ENCODE data around the gene CHTF8. TPM values are rescaled to one million over a fixed set of nuclear protein-coding genes. Genes with fewer than 3 reads are reported as not detected.

Gene CHTF8
- total RNA-seq, 1 donor from 2014 or later: 43.2 TPM

DNA sequence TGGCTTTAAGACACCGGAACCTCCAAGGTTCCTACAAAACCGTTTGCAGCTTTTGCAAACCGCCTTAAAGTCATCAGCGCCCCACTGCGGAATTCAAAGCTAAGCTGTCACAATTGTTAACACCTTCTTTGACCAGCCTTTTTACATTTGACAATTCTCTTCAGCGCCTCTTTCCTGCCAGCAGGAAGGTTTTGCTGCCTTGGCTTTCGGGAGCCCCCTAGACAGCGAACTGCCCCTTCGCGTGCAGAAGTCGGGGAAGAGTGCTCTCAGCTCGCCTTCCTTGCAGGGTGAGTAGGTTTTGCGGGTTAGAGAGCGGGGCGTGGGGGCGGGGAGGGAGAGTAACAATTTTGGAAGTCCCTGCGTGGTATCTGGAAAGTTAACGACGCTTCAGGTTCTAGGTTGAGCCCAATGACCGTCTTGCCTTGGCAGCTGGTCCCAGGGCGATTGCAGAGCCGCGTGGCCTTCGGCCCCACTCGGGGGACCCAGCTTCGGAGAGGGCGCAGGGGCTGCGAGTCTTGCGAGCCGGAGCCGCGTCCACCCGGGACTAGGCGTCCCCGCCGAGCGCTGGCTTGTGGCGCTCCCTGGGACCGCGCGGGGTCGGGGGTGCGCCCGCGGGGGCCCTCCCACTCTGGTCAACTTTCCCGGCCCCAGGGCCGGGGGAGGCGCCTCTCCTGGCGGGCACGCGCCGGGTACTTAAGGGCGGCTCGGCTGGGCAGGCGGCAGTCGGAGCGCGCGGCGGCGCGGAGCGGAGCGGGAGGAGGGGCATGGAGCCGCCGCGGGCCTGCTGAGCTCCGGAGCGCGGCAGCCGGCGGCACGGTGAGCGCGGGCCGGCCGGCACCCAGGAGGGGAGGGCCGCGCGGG, 26.7 kb downstream of the CHTF8 start, which contains the start of gene HAS3:
TSS of gene HAS3 (plus strand) at position 153 of the 861 bp plus-strand sequence. CDS start 3,743 bp downstream, outside the sequence.
- no peak for DNase-seq (ENCODE audit: low spot score)
- intact Hi-C loops (cut with DNase I): loop anchor here (5.0 to 10.0 kb wide), 2 partner anchors 111 to 203 kb away; no protein-coding TSS in a partner anchor

DNA sequence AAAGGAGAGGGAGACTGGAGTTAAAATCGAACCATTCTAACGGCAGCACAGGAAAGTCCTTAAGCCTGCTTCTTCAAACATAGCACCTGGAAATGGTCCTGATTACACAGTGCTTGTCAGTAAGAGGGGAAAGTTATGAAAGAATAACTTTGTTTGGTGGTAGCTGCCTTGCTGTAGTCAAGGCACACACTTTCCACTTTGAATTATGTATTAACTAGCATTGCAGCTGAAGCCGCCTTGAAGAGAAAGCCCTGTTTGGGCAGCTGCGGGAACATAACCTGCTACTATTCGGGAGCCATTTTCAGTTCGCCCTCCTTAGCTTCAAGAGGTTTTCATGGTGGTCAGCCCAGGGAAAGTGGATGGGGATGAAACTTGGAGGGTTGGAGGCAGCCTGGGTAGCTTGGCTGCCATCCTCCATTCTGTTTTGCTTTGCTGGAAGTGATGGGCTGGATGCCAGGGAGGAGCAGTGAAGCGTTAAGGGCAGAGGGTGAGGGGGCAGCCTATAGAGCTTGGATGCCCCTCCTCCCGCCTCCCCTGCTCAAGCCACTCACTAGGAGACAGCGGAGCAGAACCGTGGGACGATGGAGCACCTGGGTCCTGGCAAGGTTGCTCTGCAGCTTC, 32.2 kb downstream of the CHTF8 start:
- intact Hi-C loops (cut with DNase I): loop anchor here (10.0 kb wide), 1 partner anchor 105 kb away; no protein-coding TSS in a partner anchor
- no peak for DNase-seq (ENCODE audit: low spot score)

DNA sequence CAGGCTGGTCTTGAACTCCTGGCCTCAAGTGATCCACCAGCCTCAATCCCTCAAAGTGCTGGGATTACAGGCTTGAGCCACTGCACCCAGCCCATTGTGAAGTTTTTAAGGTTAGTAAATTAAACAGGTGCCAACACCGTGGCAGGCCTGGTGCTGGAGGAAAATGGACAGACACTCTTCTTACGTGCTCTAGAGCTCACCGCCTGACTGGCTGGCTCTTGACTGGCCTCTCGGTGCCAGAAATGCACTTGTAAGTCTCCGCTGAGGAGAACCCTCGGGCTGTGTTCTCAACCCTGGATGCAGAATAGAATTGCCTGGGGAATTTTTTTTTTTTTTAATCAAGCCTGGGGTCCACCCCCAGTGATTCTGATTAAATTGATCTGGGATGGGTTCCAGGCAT, 37.2 kb downstream of the CHTF8 start:
- no peak for DNase-seq (ENCODE audit: low spot score)
- intact Hi-C loops (cut with DNase I): no loop called here

GRCh38 chr16:69094501-69094900, 37.9 kb downstream of the CHTF8 start:
- no peak for DNase-seq (ENCODE audit: low spot score)
- intact Hi-C loops (cut with DNase I): no loop called here

GRCh38 chr16:69093974-69094373, 38.4 kb downstream of the CHTF8 start:
- intact Hi-C loops (cut with DNase I): no loop called here
- no peak for DNase-seq (ENCODE audit: low spot score)

GRCh38 chr16:69089091-69089910, 43.1 kb downstream of the CHTF8 start:
- DNase-seq (ENCODE audit: low spot score): no peak
- intact Hi-C loops (cut with DNase I): no loop called here

- no peak for DNase-seq (ENCODE audit: low spot score)
- intact Hi-C loops (cut with DNase I): no loop called here
Observed at GRCh38 chr16:69088684-69089083, 43.7 kb downstream of the CHTF8 start.

GRCh38 chr16:69087161-69087581, 45.2 kb downstream of the CHTF8 start:
- intact Hi-C loops (cut with DNase I): no loop called here
- DNase-seq (ENCODE audit: low spot score): no peak

- intact Hi-C loops (cut with DNase I): no loop called here
- no peak for DNase-seq (ENCODE audit: low spot score)
Observed at GRCh38 chr16:69085032-69085695, 47.2 kb downstream of the CHTF8 start.

DNA sequence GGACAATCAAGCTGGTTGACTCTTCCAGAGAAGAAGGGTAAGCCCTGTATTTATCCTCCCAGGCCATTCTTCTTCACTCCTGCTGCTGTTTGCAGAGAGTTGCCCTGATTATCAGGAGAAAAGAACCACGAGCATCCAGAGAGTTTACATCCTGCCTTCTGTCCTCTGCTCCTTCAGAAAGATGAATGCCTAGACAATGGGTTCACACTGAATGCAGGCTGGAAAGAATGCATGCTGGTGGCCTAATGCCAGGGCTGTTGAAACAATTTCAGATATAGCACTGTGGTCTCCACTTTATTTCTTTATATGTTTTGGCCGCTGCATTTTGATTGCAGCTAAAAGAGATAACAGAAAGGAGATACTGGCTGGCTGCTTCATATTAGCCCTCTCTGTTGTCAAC, 48.1 kb downstream of the CHTF8 start:
- intact Hi-C loops (cut with DNase I): no loop called here
- no peak for DNase-seq (ENCODE audit: low spot score)

DNA sequence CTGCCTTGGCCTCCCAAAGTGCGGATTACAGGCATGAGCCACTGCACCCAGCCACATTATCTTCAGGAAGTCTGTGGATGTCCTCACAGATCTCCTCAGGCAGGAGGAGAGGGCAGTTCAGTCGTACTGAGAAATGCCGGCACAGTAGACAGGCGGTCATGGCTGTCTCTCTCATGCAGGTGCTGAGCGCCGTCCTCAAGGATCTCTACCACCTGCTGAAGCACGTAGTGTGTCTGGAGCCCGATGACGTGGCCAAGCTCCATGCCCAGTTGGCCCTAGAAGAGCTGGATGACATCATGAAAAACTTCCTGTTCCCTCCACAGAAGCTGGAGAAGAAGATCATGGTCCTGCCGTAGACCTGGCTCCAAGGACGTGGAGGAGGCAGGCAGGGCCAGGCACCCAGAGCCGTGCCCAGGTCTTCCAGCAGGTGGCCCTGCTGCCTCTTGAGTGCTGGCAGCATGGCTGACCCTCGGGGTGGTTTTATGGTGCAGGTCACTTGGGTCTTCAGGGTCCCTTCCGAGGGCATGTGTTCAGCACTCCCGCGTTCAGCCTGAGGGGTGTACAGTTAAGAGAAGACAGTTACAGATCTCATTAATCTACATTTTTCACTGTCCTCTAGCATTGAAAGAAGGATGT, 49.0 kb downstream of the CHTF8 start:
- intact Hi-C loops (cut with DNase I): no loop called here
- no peak for DNase-seq (ENCODE audit: low spot score)

DNA sequence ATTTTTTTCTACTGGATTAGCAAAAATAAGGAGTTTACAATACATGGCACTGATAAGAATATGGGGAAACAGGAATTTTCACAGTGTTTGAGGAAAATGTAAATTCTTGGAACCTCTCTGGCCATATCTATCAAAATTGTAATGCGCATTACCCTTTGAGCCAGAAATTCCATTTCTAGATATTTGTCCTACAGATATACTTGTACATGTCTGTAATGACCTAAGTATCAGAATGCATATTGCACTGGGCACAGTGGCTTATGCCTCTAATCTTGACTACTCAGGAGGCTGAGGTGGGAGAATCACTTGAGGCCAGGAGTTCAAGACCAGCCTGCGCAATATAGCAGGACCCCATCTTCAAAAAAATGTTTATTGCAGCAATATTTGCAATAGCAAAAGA, 52.7 kb downstream of the CHTF8 start:
- intact Hi-C loops (cut with DNase I): no loop called here
- DNase-seq (ENCODE audit: low spot score): no peak

DNA sequence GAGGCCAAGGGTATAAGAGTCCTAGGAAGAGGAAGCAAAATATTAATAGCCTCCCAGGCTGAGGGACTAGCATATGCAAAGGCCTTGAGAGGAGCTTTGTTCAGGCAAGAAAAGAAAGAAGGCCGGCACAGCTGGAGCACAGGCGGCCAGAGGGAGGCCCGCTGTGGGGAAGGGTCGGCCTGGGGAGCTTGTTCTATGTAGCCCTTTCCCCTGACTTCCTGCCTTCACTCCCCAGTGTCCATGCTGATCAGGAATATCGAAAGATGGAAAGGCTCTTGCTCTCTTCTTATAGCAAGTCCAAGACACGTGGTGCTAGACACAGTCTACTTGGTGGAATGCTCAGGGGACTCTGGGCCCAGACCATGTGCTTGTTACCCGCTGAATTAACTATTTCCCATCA, 54.3 kb downstream of the CHTF8 start:
- no peak for DNase-seq (ENCODE audit: low spot score)
- intact Hi-C loops (cut with DNase I): no loop called here

GRCh38 chr16:69077251-69077650, 55.1 kb downstream of the CHTF8 start:
- intact Hi-C loops (cut with DNase I): no loop called here
- DNase-seq (ENCODE audit: low spot score): no peak

DNA sequence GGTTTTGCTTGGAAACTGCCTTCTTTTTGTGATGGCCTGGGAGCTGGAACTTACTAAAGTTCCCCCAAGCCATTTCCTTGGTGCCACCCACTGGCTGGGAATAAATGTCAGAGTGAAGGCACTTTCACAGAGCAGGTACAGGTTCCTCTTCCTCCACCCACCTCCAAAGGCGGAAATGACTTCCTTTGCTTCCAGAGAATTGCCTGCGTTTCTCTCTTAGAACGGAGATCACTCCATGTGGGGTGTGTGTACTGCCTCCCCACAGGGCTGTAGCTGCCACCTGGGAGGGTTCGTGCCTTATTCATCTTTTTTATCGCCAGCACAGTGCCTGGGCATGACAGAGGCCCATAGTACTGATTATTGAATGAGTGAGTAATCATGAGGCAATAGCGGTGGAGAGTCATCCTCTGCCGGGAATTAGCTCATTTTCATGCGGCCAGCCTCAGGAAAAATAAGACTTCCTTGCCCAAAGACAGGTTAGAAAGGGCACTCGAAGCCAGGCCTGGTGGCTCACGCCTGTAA, 59.1 kb downstream of the CHTF8 start:
- intact Hi-C loops (cut with DNase I): no loop called here
- DNase-seq (ENCODE audit: low spot score): no peak

GRCh38 chr16:69072640-69072974, 59.8 kb downstream of the CHTF8 start:
- DNase-seq (ENCODE audit: low spot score): no peak
- intact Hi-C loops (cut with DNase I): no loop called here

DNA sequence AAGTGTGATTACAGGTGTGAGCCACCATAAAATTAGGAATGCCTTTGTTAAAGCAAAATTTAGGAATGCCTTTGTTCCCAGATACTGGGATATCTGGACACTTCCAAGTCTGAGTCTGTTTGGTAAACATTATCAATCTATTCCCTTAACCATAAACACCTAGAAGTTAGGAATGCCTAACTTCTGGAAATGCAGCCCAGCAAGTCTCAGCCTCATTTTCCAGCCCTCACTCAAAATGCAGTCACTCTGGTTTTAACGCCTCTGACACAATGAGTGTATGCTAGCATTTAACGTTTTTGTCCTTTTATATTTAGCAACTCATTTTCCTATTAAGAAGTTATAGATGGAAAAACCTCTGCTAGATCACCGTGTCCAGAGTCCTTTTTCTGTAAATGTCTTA, 61.4 kb downstream of the CHTF8 start:
- intact Hi-C loops (cut with DNase I): no loop called here

DNA sequence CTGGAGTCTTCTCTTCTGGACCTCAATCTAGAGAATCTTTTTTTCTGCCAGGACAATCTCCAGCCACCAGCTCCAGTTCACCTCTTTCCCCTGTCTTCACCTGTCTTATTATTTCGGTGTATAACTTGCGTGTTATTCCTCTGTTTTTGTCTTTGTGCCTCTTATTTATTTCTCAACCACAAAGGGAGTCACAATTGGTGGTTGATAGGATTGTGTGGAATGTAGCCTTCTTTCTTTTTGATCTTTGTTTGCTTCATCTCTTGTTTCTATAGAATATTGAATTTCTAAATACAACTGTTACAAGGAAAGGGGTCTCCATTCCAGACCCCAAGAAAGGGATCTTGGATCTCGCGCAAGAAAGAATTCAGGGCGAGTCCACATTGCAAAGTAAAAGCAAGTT, 62.9 kb downstream of the CHTF8 start:
- DNase-seq (ENCODE audit: low spot score): no peak
- intact Hi-C loops (cut with DNase I): no loop called here

More for the DNA sequence above, 61.4 kb downstream of the CHTF8 start:
- no peak for DNase-seq (ENCODE audit: low spot score)

Data from cardiac septum (tissue), 1 donor.